ENCODE measurements around the gene GTSF1L.

GRCh38 chr20:43751167-43752050 is 24.6 kb upstream of the GTSF1L start:
- TF ChIP-seq EZH2 (IDR thresholded peaks at IDR 0.05; ENCODE audit: insufficient read depth, poor library complexity, severe bottlenecking), result no peak
- no peak for TF ChIP-seq EZH2phosphoT487 (IDR thresholded peaks at IDR 0.05; ENCODE audit: insufficient read depth, low read depth)

All from GM23248 (cell line).